ENCODE data around the gene TSPEAR. TPM values are rescaled to one million over a fixed set of nuclear protein-coding genes. Genes with fewer than 3 reads are reported as not detected.

TSPEAR gene
- total RNA-seq, 2 experiments from 2014 or later, result not detected

GRCh38 chr21:44453120-44453519 is 258.3 kb downstream of the TSPEAR start:
- Histone ChIP-seq H3K4me3 (ENCODE audit: low read length) (no peak overlapping the region), H3K27me3 (ENCODE audit: control insufficient read depth in 1 of 2, insufficient read depth in 2 of 2, low read length in 2 of 2) (peaks cover 0 to 6% of the 10 kb centered on the region in 2 experiments), H3K36me3 (ENCODE audit: insufficient read depth, low read length) (no peaks in the 10 kb centered on the region), H3K9me3 (ENCODE audit: control insufficient read depth in 1 of 2, insufficient read depth in 1 of 2, low read length in 2 of 2) (peaks cover 0 to 5% of the 10 kb centered on the region in 2 experiments), H3K27ac (ENCODE audit: low read depth in 1 of 2, low read length in 2 of 2) (no peak overlapping the region), H3K4me1 (ENCODE audit: insufficient read depth, low read length) (peaks cover 15% of the 10 kb centered on the region)
- POLR2A ChIA-PET, result no interaction called here
- Mint-ChIP-seq H3K4me1 (ENCODE audit: low read depth) (peaks cover 11% of the 10 kb centered on the region), H3K4me3 (peak overlapping the region; percentile 84), H3K36me3 (ENCODE audit: low read depth) (no peaks in the 10 kb centered on the region), H3K9me3 (peaks cover 5% of the 10 kb centered on the region), H3K27me3 (peaks cover 9% of the 10 kb centered on the region), H3K27ac (no peak overlapping the region)
- CTCF ChIA-PET, result no interaction called here
- DNase-seq (no peak), ATAC-seq (ENCODE audit: poor library complexity) (no peak)
- TF ChIP-seq, protein P1, sequence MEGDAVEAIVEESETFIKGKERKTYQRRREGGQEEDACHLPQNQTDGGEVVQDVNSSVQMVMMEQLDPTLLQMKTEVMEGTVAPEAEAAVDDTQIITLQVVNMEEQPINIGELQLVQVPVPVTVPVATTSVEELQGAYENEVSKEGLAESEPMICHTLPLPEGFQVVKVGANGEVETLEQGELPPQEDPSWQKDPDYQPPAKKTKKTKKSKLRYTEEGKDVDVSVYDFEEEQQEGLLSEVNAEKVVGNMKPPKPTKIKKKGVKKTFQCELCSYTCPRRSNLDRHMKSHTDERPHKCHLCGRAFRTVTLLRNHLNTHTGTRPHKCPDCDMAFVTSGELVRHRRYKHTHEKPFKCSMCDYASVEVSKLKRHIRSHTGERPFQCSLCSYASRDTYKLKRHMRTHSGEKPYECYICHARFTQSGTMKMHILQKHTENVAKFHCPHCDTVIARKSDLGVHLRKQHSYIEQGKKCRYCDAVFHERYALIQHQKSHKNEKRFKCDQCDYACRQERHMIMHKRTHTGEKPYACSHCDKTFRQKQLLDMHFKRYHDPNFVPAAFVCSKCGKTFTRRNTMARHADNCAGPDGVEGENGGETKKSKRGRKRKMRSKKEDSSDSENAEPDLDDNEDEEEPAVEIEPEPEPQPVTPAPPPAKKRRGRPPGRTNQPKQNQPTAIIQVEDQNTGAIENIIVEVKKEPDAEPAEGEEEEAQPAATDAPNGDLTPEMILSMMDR (IDR thresholded peaks at IDR 0.05), result no peak
- intact Hi-C loops (cut with DNase I, micrococcal nuclease), result loop anchor here in 1 of 2 experiments (10.0 kb wide), 1 partner anchor 1142 kb away; no protein-coding TSS in a partner anchor

DNA sequence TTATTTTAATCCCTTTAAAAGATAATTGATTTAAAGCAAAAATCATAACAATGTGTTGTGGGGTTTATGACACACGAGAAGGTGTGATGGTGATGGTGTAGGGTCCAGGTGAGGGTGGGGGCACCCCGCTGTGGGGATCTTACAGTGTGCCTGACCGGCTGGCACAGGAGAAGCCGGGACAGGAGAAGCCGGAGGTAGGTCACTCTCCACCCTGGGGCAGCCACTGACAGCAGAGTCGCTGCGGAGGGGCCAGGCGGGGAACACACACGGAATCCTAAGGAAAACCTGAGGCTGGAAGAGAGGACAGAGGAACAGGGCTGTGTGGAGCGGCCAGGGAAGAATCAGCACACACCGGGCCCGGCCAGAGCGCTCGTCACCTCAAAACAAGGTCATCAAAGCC is 260.4 kb downstream of the TSPEAR start:
- Mint-ChIP-seq H3K27ac (no peak overlapping the region), H3K4me1 (ENCODE audit: low read depth) (peaks cover 11% of the 10 kb centered on the region), H3K36me3 (ENCODE audit: low read depth) (no peaks in the 10 kb centered on the region), H3K4me3 (no peak overlapping the region), H3K27me3 (peaks cover 13% of the 10 kb centered on the region), H3K9me3 (peaks cover 5% of the 10 kb centered on the region)
- H3K4me3 ChIP-seq (ENCODE audit: low read length), result no peak overlapping the region
- no peaks in the 10 kb centered on the region for H3K36me3 ChIP-seq (ENCODE audit: insufficient read depth, low read length)
- peaks cover 0 to 5% of the 10 kb centered on the region in 2 experiments for H3K9me3 ChIP-seq (ENCODE audit: control insufficient read depth in 1 of 2, insufficient read depth in 1 of 2, low read length in 2 of 2)
- H3K27ac ChIP-seq (ENCODE audit: low read depth in 1 of 2, low read length in 2 of 2), result no peak overlapping the region
- ATAC-seq (ENCODE audit: poor library complexity), result no peak
- H3K27me3 ChIP-seq (ENCODE audit: control insufficient read depth in 1 of 2, insufficient read depth in 2 of 2, low read length in 2 of 2), result peaks cover 0 to 7% of the 10 kb centered on the region in 2 experiments
- peak in 1 of 14 experiments; percentile 11 for DNase-seq
- POLR2A ChIA-PET, result no interaction called here
- CTCF ChIA-PET, result no interaction called here
- H3K4me1 ChIP-seq (ENCODE audit: insufficient read depth, low read length), result peaks cover 9% of the 10 kb centered on the region
- intact Hi-C loops (cut with DNase I, micrococcal nuclease), result loop anchor here in 1 of 2 experiments (10.0 kb wide), 1 partner anchor 1144 kb away; no protein-coding TSS in a partner anchor
- TF ChIP-seq, protein P1 (IDR thresholded peaks at IDR 0.05), result no peak

DNA sequence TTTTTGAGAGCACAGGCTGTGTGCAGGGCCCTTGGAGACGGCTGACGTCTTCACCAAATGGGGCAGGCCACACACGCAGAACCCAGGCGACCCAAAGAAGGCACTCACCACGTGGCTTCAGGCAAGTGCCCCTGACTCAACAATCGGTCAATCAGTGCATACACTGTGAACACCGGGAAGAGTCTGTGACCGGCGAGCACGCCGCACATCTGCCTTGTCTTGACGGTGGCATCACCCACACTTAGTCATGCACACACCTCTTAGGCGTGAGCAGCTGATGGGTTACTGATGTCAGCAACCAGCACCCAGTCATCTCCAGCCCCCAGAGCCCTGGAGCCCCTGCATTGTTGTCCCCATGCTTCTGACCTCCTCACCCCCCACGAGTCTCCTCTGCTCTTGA is 261.0 kb downstream of the TSPEAR start:
- peaks cover 0 to 7% of the 10 kb centered on the region in 2 experiments for H3K27me3 ChIP-seq (ENCODE audit: control insufficient read depth in 1 of 2, insufficient read depth in 2 of 2, low read length in 2 of 2)
- no peak overlapping the region for H3K27ac ChIP-seq (ENCODE audit: low read depth in 1 of 2, low read length in 2 of 2)
- no peak overlapping the region for H3K4me3 ChIP-seq (ENCODE audit: low read length)
- H3K36me3 ChIP-seq (ENCODE audit: insufficient read depth, low read length), result no peaks in the 10 kb centered on the region
- ATAC-seq (ENCODE audit: poor library complexity), result no peak
- intact Hi-C loops (cut with DNase I, micrococcal nuclease), result loop anchor here in 1 of 2 experiments (10.0 kb wide), 1 partner anchor 1144 kb away; no protein-coding TSS in a partner anchor
- no peaks in the 10 kb centered on the region for H3K36me3 Mint-ChIP-seq (ENCODE audit: low read depth)
- CTCF ChIA-PET, result no interaction called here
- peaks cover 6% of the 10 kb centered on the region for H3K4me1 ChIP-seq (ENCODE audit: insufficient read depth, low read length)
- no peak overlapping the region for H3K27ac Mint-ChIP-seq
- peaks cover 0 to 5% of the 10 kb centered on the region in 2 experiments for H3K9me3 ChIP-seq (ENCODE audit: control insufficient read depth in 1 of 2, insufficient read depth in 1 of 2, low read length in 2 of 2)
- DNase-seq, result peak in 1 of 14 experiments; percentile 29
- H3K4me3 Mint-ChIP-seq, result no peak overlapping the region
- TF ChIP-seq, protein P1 (IDR thresholded peaks at IDR 0.05), result no peak
- H3K9me3 Mint-ChIP-seq, result peaks cover 5% of the 10 kb centered on the region
- POLR2A ChIA-PET, result no interaction called here
- peaks cover 11% of the 10 kb centered on the region for H3K4me1 Mint-ChIP-seq (ENCODE audit: low read depth)
- H3K27me3 Mint-ChIP-seq, result peaks cover 13% of the 10 kb centered on the region
